CD4-positive, alpha-beta T cell treated with Interleukin-17A for 1 hour (primary cell): Measurements from ENCODE around the gene TMPRSS3.

Experiments
- DNase-seq: peaks from one replicate; pipeline ENCODE4 v3.0.0-alpha.2; 2020

Gene TMPRSS3

DNA sequence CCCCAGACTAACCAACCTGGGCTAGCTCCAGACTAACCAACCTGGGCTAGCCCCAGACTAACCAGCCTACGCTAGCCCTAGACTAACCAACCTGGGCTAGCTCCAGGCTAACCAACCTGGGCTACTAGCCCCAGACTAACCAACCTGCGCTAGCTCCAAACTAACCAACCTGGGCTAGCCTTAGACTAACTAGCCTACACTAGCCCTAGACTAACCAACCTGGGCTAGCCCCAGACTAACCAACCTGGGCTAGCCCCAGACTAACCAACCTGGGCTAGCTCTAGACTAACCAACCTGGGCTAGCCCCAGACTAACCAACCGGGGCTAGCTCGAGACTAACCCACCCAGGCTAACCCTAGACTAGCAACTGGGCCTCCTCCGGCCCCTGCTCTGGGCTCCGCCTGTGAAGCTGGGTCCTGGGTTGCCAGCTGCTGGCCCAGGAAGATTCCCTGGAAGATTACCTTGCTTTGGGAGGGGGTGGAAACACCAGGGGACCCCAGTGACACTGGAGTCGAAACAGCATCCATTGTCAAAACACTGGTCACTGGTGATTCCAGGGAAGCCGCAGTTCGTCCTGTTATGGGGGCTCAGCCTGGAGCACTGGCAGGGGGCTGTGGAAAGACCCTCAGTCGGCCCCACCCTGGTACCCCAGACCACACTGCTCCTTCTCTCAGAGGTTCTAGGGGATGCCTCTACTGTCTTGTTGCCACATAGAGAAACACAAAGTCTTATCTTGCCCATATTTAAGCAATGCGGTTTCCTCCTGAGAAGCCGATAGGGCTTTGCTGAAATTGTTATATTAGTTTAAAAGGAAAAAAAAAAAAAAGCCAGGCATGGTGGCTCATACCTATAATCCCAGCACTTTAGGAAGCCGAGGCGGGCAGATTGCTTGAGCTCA, 46.2 kb downstream of the TMPRSS3 start:
- DNase-seq = no peak

DNA sequence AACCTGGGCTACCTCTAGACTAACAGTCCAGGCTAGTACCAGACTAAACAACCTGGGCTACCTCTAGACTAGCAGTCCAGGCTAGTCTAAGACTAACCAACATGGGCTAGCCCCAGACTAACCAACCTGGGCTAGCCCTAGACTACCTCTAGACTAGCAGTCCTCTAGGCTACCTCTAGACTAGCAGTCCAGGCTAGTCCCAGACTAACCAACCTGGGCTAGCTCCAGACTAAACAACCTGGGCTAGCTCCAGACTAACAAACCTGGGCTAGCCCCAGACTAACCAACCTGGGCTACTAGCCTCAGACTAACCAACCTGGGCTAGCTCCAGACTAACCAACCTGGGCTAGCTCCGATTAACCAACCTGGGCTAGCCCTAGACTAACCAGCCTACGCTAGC, 47.1 kb downstream of the TMPRSS3 start:
- DNase-seq = no peak

DNA sequence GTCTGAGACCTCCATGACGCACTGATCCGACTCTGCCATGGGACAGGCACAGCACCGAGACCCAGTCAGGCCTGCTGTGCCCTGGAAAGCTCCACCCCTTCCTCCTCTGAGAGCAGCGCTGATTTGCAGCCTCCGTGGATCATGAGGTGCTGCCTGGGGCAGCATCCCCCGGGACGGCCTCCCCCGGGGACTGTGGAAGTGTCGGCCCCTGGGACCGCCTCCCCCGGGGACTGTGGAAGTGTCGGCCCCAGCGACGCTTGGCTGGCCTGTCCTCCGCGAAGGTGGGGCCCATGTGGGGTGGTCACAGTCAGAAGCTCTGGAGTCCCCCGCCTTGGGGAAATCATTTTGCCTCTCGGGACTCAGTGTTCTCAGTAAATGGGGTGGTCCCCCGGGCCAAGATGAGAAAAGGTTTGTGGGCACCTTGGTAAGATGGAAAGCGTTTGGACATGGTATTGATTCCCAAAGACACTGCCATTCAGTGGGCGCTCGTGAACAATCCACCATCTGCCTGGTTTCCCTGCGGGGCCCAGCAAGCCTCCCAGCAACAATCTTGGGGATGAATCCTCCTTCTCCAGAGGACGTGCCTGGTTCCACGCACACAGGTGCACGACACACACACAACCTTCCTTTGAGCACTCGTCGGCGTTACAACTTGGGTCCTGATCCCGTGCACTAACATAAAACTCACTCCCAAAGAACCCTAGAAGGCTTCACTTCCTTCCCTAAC, 48.1 kb downstream of the TMPRSS3 start:
- DNase-seq = no peak

DNA sequence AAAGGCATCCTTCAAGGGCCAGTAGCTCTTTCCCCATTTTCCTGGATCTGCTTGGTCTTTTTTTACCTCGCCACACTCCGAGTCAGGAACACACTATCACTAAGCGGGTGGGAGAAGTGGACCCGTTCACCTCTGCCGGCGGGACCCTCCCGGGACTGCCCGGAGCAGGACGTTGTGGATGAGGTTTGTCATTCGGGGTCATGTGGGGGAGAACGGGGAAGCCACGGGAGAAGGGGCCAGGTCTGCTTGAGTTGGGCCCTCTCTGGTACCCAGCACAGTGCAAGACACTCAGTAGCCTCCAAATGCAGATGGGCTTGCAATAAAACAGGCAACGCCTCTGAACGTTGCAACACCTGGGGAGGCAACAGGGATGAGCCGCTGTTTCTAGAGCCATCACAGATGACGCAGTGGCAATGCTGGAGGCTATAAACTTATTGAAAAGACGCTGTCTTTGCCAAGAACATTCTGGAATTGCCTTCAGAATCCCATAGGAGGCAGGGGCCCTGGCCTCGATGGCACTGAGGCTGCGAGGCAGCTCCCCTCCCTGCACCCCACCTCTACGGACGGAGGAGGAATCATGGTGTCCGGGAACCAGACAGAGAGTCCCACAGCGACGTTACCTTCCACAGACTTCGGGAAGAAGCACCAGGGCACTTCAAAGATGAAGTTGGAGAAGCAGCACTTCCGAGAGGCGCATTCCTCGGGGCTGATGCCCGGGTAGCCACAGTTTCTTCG, 48.8 kb downstream of the TMPRSS3 start:
- no peak for DNase-seq

DNA sequence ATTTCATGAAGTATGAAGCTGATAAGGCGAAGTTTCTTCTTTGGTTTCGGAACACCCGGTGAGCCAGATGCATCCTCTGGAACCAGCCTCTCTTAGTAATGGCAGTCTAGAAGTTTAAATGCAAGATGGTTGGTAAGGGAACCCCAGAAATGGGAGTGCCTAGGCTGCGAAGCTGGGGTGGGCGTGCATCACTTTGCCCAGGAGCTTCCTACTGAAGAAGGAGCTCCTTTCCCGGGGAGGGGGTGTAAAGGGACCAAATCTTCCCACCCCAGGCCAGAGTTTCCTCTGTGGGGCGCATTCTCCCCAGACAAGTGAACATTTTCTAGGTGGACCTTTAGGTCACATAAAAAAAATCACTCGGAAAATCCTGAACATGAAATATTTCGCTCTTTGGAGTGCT, 49.4 kb downstream of the TMPRSS3 start:
- no peak for DNase-seq

DNA sequence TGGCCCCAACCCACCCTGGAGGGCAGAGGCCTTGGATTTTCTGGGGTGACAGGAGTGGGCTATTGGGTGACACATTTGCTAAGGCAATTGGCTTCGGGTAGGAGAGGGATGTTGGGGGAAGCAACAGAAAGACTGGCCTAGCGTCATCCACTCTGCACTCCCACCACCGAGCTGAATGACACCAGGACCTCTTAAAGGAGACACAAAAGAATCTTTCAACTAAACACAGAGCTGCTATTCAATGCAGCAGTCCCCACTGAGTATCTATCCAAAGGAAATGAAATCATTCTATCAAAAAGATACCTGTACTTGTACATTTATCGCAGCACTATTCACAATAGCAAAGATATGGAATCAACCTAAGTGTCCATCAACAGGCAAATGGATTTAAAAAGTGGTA, 51.2 kb downstream of the TMPRSS3 start:
- no peak for DNase-seq

DNA sequence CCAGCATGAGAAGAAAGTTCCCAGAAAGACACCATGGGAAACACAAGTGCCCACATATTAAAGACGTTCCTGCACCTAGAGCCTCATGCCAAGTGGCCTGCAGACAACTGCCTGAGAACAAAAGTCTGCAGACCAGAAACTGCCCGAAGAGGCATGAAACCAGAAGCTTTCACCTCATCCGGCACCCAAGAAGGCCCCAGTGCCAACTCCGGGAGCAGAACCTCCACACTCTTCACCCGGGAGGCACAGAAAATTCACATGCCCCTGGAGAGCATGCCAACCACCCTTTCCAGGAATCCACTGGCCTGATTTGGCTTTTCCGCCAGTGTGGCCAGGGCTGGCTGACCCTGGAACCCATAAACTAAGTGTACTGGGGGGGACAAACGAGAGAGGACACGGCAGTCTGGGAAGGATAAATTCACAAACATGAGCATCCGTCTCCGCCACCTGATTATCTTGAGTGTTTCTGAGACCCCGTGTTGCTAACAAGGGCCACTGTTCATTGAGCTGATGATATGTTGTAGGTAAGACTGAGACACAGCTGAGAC, 51.8 kb downstream of the TMPRSS3 start:
- DNase-seq = no peak

DNA sequence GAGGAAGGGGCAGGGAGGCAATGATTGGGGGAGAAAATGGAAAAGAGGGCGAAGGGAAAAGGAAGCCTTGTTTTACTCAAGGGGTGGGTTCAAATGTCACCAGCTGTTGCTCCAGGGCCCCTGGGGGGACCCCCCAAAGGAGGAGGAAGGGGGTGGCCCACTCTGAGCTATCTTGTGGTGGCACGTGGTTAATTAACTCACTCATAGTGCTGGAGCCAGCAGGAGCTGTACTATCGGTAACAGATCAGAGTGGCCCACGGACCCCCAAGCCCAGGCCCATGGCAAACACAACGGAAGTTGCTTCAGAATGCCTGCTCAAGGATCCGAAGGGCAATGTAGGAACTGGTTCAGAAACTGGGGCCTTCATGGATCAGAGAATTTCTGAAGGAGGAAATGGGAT, 52.3 kb downstream of the TMPRSS3 start:
- no peak for DNase-seq

DNA sequence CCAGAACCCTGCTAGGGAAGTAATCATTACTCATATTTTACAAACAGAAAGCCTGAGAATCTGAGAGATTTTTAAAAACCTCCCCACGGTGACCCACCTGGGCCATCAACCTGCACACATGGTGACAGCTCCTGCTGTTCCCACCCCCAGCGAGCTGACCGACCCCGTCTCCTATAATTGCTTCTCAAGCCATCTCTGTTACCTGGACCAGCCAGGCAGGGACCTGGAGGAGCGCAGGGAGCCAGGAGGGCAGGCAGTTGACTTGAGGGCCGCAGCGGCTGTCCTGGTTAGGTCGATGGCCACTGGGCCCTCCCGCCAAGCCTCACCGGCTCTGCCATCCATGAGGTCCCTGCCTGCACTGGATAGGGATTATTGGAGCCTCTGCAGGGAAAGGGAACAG, 52.8 kb downstream of the TMPRSS3 start:
- no peak for DNase-seq

DNA sequence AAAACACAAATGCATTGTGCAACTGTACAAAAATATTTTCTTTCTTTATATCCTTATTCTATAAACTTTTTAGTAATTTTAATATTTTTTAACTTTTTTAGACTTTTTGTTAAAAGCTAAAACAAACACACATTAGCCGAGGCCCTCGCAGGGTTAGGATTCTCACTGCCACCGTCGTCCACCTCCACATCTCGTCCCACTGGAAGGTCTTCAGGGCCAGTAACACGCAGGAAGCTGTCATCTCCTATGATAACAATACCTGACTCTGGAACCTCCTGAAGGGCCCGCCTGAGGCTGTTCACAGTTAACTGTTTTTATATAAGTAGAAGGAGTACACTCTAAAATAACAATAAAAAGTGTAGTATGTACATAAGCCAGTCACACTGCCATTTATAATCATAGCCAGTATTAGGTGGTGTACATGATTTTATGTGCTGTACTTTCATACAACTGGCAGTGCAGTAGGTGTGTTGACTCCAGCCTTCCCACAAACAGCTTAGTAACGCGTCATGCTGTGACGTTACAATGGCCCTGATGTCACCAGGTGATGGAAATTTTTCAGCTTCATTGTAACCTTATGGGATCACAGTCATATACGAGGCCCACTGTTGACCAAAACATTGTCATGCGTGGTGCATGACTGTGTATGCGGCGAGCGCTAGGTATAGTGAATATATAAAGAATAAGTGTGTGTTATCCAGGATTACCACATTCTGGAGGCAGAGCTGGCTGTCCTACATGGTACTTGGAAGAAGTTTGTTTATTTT, 53.9 kb downstream of the TMPRSS3 start:
- DNase-seq = no peak

DNA sequence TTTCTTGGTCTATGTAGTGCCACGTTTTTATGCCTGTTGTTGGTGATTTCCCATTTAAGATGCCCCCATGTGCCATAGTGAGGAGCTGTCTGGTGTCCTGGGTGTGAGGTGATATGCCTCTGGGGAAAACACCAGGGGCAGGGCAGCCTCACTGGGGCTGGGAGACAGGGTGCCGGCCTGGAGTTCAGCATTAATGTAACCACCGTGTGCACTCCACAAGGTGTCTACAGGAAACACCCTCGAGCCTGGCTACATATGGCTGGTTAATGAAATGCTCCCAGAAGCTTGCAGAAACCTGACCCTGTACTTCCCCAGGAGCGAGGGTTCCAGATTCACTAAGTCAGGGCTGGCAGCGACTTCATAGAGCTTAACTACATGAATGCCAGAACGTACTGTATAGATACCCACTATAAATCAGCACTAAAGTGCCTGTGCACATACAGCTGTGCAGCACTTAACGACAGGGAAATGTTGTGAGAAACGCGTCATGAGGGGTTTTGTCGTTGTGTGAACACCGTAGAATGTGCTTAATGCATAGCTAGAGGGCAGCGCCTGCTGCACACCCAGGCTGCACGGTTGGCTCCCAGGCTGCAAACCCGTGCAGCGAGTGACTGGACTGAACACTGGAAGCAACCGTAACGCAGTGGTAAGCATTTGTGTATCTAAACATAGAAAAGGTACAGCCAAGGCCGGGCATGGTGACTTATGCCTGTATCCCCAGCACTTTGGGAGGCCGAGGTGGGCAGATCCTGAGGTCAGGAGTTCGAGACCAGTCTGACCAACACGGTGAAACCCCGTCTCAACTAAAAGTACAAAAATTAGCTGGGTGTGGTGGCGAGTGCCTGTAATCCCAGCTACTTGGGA, 55.4 kb downstream of the TMPRSS3 start:
- DNase-seq = no peak

DNA sequence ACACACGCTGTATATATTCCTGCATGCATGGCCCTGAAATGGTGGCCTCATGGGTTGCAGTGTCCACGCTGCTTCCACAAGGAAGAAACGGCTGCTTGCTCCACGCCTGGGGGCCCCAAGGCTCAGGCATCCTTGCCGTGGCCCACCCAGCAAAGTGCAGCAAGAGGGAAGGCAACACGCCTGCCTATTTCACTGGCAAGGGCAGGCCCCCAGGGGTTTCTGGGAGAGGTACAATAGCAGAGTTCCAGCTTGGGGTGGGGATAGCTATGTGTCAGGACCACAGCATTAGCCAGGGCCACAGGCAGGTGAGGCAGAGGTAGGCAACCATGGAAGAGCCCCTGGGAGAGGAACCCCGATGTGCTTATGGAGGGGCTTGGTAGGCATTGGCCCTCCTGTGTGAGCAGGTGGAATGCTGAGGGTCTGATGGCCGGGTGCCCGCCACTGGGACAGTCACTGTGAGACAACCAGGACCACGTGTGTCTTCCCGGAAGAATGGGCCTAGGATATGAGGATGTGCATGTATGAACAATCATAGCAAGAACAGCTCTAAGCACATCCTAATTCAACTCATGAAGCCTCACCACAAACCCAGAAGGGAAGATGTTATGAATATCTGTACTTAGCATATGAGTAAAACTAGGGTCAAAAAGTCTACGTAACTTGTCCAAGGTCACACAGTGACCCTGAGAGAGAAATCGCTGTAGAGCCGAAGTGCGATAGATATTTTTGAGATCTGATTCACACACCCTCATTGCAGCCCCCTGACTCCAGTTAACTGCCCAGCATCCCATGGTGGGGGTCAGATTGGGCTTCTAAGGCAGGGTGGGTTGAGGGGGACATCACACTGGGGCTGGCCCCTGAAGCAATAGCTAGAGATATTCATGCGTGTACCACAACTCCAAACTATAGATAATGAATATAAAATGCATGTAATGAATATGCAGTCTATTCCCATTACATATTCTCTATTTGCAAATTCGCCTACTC, 56.8 kb downstream of the TMPRSS3 start:
- DNase-seq = no peak

DNA sequence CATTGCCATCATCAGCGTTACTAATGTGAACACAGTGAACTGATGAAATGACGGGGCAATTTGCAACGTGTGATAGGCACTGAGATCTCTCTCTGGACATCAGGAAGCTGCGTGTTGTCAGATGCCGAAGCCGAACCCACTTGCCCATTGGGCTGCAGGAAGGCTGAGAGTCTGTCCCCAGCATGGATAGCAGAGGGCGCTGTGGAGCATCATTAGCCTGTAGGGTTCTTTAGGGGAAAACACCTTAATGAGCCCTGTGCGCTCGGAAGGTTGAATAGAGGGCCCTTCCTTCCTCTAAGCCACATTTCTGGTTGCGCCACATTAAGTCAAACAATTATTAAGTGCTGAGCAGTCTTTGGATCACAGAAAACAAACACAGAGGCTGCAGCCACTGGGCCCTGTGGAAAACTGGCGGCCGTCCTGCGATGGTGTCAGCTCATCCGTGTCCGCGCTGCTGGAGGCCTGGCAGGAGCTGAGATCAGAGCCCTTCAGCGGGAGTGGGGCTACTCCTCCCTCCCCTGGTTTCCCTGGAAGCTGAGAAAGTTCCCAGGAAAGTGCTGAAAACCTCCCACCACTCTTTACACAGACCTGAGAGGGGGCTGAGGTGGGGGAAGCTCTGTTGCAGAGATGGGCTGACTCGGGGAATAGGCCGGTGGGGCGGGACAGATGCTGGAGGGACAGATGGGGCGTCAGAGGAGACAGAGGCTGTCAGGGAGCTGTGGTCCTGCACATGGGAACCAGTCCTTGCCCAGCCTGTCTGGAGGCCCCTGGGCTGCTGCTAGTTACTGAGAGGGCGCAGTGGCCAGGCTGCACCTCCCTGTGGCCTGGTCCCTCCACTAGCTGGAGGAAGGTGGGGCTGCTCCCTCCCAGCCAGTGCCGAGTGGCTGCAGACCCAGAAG, 57.8 kb downstream of the TMPRSS3 start:
- peak; percentile 86 for DNase-seq

DNA sequence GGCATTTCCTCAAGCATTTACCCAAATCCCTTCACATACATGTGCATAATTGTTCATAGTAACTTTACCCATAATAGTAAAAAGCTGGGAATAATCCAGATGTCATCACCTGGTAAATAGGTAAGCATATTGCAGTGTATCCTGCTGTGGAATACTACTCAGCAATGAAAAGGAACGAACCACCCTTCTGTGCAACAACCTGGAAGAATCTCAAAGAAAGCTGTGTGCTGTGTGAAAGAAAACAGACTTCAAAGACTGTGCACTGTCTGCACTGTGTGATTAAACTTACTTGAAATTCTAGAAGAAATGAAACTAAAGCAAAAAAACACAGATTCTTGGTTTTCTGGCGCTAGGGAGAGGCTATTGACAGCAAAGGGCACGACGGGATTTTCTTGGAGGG, 58.6 kb downstream of the TMPRSS3 start:
- DNase-seq = no peak

DNA sequence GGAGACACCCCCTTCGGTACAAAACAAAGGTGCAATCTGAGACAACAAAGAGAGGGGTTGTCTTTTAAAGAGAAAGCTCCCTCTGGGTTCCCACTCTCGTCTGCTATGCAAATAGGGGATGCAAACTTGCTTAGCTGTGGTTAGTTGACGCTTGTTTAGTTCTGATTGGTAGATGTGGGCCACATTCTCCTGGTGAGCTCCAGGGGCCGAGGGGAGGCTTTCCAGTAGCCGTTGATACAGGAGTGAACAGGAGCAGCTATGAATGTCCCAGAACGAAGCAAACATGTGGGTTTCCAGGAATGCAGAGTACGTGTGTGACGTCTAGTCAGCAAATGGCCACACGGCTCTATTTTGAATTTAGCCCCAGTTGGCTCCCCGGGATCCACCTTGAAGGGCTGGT, 59.8 kb downstream of the TMPRSS3 start:
- DNase-seq = no peak

DNA sequence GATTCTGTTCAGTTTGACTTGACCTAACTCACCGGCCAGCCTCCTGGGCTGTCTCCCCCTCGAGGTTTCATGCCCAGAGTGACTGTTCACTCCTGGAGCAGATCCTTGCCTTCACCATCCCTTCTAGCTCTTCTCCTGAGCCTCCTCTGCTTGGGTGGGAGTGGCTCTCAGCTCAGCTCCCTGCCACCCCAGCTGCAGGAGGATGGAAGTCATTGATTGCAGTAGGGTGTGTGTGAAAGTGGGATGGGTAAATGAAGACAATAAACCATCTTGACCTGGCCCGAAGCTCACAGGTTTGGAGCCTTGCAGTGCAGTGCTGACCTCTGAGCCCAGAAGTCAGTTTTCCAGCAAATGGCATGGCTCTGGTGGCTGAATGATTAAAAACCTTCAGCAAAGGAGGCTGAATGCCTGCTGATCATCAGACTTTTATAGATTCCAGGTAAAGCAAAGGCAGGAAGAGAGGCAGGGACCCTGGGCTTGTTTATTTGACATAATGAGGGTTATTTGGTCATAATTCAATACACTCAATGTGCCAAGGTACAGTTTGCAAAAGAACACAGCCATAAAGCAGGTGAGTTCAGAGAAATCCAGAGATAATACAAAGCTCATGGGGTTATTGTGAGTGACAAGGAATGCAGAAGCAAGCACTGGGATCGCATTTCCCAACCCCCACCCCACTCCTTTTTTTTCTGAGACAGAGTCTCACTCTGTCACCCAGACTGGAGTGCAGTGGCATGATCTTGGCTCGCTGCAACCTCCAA, 63.1 kb downstream of the TMPRSS3 start:
- no peak for DNase-seq

DNA sequence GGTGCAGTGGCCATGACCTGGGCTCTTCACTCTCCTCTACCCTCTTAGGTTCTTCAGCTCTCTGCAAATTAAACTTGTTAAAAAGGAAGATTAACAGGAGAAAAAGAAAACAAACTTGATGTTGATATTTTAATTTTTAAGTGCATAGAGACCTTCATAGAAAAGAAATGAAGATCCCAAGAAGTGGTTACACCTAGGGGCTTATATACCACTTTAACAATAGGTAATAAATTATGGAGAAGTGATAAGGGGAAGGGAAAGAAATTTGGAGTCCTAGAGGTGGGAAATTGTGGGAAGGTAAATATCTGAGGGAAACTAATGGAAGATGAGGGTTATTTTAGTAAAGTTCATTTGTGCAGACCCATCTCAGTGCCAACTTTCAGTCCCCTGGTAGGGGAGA, 64.2 kb downstream of the TMPRSS3 start:
- DNase-seq = no peak
